GM19463 (cell line): Measurements from ENCODE around the gene GNG10.
"Not testable (repeated sequence)": the region's sequence is repeated elsewhere in the genome, so short reads cannot be mapped to it uniquely, and the experiment has no call there.

Experiments used
- ATAC-seq: cut with Tn5 transposase; IDR thresholded peaks from one replicate; pipeline ENCODE4 v1.9.1; 2021; ENCODE audit warnings: mild to moderate bottlenecking, moderate library complexity; ENCODE audit not compliant: unreplicated experiment

Gene GNG10

DNA sequence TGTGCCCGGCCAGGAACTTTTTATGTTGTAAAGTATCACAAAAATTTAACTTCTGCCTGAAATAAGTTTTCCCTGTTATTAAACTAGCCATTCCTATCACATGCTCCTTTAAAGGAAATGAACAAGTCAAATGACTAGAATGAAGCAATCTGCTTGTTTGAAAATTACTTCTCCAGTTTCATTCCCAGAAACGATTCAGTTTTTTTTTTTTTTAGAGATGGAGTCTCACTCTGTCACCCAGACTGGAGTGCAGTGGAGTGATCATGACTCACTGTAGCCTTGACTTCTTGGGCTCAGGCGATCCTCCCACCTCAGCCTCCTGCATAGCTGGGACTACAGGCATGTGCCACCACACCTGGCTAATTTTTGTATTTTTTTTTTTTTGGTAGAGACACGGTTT, 13.3 kb upstream of the GNG10 start:
- no peak for ATAC-seq

DNA sequence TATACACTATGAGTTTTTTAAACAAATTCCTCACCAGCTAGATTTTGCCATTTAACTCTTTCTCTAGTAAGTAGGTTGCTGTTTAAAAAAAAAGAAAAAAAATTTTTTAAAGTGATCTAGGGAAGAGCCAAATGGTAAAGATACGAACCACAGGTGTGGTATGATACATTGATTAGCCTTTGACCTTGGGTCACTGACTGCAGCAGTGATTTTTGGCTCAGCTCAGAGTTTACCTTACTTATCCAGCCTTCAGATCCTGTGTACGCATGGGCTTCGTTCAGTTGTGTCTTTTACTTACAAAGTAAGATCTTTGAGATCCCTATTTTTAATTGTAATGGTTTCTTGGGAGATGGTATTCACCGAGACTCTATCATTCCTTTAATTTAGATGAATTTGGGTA, 12.4 kb upstream of the GNG10 start:
- ATAC-seq, result no peak

GRCh38 chr9:111657051-111657450, 4.4 kb upstream of the GNG10 start:
- ATAC-seq, result no peak

DNA sequence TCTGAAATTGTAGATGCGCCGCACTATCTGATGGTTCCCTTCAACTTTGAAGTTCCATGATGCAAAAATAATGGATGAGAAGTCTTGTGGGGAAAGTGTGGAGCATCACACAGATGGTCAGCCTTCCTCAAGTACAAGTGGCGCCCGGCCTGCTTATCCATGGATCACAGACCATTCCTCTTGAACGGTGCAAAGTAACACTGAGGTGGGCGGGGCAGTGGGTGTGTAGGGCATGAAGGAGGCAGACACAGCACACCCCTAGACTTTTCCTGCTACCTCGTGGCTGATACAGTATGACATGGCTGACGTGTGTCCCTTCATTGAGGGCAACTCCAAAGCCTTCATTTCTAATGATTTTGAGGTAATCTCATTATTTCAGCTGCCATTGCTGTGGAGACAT, 2.5 kb upstream of the GNG10 start:
- ATAC-seq, result no peak

- no peak for ATAC-seq
These were observed 1.7 kb upstream of the GNG10 start for GRCh38 chr9:111659691-111660090.

DNA sequence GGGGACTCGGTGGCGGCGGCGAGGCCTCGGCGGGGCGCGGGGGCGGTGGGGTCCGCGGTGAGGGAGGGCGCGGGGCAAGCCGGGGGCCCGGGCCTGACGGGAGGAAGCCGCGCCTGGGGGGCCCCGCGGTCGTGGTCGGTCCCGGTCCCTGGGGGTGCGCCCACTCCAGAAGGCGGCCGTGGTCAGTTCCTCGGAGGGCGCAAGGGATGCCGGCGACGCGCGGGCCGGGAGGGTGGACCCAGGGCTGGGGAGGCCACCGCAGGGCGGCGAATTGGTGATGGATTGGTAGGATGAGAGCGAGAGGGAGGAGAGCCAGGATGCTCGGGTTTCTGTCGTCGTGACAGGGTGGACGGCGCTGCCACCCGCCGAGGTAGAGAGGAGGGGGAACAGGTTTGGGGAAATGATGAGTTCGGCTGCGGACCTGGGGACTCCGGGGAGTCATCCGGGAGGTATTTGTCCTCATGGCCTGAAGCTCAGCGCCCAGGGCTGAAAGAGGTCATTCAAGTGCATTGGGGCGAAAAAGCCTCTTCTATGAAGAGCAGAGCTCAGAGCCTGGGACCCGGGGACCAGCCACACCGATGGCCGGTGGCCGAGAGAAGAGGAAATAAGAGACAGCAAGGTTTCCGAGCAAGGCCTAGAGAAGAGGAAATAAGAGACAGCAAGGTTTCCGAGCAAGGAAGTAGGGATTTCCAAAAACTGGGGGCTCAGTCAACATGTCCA, 557 bp downstream of the GNG10 start:
- ATAC-seq, result peak; percentile 14

DNA sequence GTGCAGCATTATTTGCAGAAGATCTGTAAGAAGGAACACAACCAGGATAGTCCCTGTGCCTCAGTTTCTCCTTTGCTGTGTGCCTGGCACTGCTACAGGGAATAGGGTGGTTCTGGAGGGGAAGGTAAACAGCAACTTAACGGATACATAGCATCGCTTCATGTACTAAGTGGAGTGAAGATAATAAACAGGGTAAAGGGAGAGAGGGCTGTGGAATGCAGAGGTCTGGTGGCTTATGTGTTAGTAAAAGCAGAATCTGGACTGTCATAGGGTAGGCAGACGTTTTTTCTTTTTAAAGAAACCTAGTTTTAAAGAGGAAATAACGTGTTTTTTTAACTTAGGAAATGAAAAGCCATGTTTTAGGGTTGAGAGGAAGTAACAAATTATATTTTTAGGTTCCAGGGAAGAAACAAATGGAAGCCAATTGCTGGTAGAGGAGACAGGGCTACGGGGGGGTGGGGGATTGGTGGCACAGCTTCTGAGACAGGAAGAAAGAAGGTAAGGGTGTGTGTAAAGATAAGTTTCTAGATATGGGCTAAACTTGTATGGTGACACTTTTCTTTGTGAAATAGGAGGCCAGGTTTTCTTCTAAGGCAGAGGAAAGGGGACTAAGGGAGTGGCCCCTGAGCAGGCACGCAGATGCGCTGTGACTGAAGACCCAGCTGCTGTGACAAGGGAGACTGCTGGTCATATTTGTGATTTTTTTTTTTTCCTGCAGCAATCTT, 1.3 kb downstream of the GNG10 start:
- ATAC-seq, result peak; percentile 5

GRCh38 chr9:111663301-111663823, 2.0 kb downstream of the GNG10 start:
- no peak for ATAC-seq

GRCh38 chr9:111668026-111668573, 6.7 kb downstream of the GNG10 start:
- ATAC-seq, result no peak

- not testable (repeated sequence) for ATAC-seq
These were observed 7.2 kb downstream of the GNG10 start for GRCh38 chr9:111668601-111669000.

DNA sequence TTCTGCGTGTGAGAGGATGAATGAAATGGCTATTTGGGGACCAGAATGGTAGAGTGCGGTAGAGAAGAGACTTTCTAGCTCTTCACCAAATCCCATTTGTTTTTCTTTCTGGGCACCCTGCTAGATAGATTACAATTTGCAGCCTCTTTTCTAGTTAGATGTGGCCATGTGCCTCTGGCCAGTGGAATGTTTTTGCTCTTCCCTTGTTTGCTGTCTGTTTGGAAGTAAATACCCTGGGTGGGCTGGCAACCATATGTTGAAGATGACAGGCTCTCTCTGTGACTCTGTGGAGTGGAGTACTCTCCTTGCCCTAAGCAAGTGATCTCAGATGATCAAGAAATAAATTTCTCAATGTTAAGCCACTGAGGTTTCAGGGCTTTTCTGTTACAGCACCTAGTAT, 12.9 kb downstream of the GNG10 start:
- ATAC-seq, result no peak

GRCh38 chr9:111676116-111676515, 14.7 kb downstream of the GNG10 start:
- ATAC-seq, result no peak

DNA sequence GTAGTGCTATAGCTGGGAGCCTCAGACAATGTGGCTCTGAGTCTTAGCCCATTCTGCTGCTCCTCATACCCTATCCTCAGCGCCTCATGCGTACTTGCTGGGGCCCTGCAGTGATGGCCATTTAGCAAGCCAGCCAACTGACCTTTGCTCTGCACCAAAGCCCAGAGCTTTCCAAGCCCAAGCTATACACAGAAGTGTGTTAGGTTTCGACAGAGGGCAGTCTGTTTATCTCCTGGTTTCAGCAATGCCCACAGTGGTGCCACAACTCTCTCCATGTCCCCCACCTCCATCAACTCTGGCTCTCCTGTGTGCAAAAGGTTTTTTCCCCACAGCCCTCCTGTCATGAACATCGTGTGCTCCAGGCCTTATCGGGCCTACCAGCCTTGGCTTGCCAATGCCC, 16.9 kb downstream of the GNG10 start:
- ATAC-seq, result no peak

DNA sequence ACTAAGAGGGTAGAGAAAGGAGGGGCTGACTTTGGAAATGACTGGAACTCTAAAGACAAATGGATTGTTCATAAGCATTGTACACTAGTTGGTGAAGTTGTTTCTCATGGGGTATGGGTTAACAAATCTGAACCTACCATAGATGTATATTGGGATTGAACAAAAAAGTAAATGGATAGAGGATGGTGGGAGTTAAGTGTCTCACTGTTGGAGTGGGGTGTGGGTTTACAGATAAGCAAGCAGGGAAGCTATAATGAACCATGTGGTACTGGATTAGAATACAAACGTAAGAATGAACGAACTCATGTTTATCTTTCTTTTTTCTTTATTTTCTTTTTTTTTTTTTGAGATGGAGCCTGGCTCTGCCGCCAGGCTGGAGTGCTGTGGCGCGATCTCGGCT, 17.8 kb downstream of the GNG10 start:
- no peak for ATAC-seq

DNA sequence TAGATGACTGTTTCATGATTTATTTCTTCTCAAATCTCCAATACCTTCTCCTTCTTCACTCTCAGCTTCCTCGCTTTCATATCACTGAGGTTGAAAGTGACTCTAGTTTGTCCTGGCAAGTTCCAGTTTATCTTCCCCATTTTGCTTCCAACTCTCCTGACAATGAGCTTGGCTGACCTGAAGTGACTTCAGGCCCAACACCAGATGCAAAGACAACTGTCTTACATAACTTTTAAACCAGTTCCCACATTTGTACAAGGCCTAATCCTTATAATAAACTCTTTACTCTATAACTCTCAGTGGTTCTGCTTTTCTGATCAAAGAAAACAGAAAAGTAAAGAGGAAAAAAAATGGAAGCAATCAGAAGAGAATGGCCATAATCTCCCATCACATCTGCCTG, 22.0 kb downstream of the GNG10 start:
- no peak for ATAC-seq

DNA sequence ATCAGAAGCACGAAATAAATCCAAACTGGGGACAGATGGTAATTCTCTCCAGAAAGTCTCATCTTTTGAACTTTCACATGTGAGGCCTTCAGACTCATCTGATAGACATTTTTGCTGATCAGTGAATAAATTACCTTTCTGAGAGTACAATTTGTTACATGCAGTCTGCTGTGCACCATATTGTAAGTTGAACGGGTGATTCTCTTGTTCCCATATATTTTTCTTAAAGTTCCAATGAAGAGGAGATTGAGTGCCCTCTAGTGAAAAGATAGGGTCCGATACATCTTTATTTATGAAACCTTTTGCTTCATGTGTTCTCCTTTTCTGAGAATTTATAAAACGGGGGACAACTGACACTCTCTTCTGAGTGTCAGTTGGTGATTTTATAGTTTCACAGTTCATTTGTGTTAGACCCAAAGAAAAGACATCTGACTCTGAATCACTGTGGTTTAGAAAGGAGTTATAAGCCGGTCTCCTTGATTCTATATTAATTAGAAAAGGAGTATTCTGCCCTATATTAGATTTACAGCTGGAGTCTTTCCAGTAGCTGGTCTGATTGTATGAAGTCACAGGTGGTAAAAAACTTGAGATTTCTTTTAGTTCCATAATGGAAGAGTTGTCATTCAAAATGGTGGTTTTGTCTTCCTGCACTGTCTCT, 30.4 kb downstream of the GNG10 start:
- ATAC-seq, result no peak

DNA sequence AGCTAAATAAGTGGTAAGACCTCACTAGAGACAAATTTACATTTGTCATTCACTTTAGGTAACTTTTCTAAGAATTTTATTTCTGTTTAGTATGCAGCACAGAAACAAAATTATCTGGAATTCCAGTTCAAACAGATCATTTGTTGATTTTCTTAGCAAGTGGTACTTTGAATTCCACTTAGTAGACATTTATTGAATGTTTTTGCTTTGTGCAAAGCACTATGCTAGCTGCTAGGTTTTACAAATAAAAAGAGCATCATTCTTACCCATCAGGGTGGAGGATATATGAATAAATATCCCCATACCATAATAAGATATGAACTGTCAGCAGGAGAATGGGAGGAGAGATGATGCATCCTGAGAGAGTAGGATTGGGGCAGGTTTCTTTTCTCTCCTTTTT, 35.4 kb downstream of the GNG10 start:
- no peak for ATAC-seq

- ATAC-seq, result no peak
These were observed 39.4 kb downstream of the GNG10 start for GRCh38 chr9:111700776-111701175.

- ATAC-seq, result no peak
These were observed 43.1 kb downstream of the GNG10 start for GRCh38 chr9:111704503-111704902.

DNA sequence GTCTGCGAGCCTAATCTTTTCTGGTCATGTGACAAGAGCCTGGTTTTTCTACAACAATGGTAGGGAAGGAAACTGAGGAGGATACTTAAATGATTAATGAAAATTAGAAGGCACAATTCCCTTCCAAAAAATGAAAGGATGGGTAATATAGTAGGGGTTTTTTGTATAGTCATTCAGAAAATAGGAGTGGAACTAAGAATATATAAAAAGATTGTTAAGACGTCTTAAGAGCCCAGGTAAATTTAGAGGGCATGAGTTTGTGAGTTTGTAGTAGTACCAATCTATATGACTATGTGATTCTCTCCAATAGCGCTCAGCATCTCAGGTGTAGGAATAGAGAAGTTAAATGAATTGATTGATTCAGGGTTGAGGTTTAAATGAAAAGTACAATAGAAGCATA, 50.1 kb downstream of the GNG10 start:
- ATAC-seq, result no peak

GRCh38 chr9:111712369-111712768, 51.0 kb downstream of the GNG10 start:
- ATAC-seq, result no peak

DNA sequence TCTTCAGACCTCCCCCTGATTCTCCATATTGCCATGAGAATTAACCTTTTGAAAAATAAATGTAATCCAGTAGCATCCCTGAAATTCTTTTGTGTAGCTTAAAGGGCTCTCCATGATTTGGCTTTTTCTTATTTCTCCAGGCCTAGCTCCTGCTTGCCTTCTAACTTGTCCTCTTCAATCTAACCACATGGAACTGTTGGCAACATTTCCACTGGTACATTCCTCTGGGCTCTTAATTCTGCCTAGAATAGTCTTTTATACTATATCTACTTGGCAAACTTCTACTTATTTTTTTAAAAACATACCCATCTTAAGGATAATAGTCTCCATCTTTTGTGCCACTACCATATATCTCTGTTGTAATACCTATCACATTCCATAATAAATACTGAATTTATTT, 54.1 kb downstream of the GNG10 start:
- ATAC-seq, result no peak
